Prostate gland (tissue), 2 donors: ENCODE results near the gene LIG1.

Experiments
- POLR2A ChIP-seq: fragments of 450-650 bp; IDR thresholded peaks from one replicate; pipeline ENCODE4 v1.6.1; 2016; ENCODE audit warnings: antibody characterized with exemption, mild to moderate bottlenecking
- TF ChIP-seq, protein P1 (sequence below), 4 experiments: fragments of 200-600 bp in 2 of 4; fragments of 450-650 bp in 2 of 4; sonication (generic) in 2 of 4; IDR thresholded peaks; 1 replicate in 3 of 4; 2 replicates in 1 of 4; pipeline ENCODE4 v1.5.1; 2016 to 2019; ENCODE audit warnings: antibody characterized with exemption in 4 of 4, mild to moderate bottlenecking in 2 of 4, moderate library complexity in 2 of 4

- TF ChIP-seq, protein P1, sequence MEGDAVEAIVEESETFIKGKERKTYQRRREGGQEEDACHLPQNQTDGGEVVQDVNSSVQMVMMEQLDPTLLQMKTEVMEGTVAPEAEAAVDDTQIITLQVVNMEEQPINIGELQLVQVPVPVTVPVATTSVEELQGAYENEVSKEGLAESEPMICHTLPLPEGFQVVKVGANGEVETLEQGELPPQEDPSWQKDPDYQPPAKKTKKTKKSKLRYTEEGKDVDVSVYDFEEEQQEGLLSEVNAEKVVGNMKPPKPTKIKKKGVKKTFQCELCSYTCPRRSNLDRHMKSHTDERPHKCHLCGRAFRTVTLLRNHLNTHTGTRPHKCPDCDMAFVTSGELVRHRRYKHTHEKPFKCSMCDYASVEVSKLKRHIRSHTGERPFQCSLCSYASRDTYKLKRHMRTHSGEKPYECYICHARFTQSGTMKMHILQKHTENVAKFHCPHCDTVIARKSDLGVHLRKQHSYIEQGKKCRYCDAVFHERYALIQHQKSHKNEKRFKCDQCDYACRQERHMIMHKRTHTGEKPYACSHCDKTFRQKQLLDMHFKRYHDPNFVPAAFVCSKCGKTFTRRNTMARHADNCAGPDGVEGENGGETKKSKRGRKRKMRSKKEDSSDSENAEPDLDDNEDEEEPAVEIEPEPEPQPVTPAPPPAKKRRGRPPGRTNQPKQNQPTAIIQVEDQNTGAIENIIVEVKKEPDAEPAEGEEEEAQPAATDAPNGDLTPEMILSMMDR (IDR thresholded peaks at IDR 0.05) = no peak
- no peak for TF ChIP-seq POLR2A
Observed at GRCh38 chr19:48203222-48203793, 33.2 kb upstream of the LIG1 start.
